ENCODE measurements around the gene SLX9.
A peak's percentile ranks its signal among the peaks of the same experiment; 100 is the strongest.
"Not testable (repeated sequence)": the region's sequence is repeated elsewhere in the genome, so short reads cannot be mapped to it uniquely, and the experiment has no call there.

Gene SLX9

DNA sequence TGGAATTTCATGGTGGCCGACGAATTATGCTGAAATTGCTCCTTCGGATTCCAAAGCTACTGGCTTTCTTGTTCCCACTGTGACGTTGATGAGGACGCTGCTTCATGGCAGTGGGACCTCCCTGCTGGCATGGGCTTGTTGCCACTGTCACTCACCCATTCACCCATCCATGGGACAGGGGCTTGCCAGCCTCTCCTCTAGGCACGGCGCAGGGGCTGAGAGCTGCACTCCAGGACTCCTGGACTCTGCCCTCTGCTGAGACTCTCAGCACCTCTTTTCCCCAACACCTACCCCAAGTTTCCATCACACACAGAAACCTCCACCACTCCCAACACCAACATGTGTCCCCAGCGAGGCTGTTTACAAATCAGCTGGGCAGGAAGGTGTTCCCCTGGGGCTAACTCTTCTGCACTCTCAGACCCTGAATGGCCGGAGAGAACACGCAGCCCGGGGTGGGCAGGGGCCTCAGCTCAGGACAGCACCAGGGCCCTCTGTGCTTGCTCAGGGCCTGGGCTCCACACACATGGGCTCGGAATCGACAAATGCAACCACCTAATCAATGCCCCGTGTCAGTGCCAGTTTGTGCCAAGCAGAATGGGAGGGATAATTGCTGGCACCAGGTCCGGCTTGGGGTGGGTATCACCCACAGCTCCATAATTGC is 22.3 kb upstream of the SLX9 start:
- no peak for DNase-seq

- no peak for DNase-seq
These were observed 21.7 kb upstream of the SLX9 start for GRCh38 chr21:44918107-44918470.

DNA sequence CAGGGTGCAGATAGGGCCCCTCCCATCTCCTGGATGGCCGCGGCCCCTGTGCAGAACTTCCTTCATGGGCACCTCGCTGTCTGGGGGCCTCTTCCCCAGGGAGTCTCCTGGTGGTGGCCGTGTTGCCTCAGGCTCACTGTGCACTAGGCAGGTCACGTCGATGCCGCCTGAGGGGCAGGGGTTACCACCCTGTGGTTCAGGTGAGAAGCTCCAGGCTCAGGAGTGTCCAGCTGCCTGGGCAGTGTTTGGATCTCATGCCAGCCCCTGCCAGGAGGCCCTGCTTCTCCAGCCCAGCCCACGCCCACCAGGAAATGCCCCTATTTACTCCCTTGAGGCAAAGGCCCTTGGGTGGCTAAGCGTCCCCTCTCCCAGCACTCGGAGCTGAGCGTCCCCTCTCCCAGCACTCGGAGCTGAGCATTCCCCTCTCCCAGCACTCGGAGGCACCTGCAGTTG is 21.2 kb upstream of the SLX9 start:
- DNase-seq, result no peak

- DNase-seq, result no peak
These were observed 20.5 kb upstream of the SLX9 start for GRCh38 chr21:44919111-44919912.

- DNase-seq, result peak; percentile 32 to 42
These were observed 19.7 kb upstream of the SLX9 start for GRCh38 chr21:44919913-44920693.

GRCh38 chr21:44920694-44921604 is 18.9 kb upstream of the SLX9 start, which contains the start of gene ITGB2:
TSS of gene ITGB2 (minus strand) at chr21:44920899. CDS start at chr21:44910782, 10,117 bp downstream.
- peak; percentile 70 to 77 for DNase-seq

GRCh38 chr21:44921928-44922327 is 17.9 kb upstream of the SLX9 start:
- no peak for DNase-seq

GRCh38 chr21:44923480-44924084 is 16.2 kb upstream of the SLX9 start:
- no peak for DNase-seq

- no peak for DNase-seq
These were observed 15.0 kb upstream of the SLX9 start for GRCh38 chr21:44924606-44925377.

DNA sequence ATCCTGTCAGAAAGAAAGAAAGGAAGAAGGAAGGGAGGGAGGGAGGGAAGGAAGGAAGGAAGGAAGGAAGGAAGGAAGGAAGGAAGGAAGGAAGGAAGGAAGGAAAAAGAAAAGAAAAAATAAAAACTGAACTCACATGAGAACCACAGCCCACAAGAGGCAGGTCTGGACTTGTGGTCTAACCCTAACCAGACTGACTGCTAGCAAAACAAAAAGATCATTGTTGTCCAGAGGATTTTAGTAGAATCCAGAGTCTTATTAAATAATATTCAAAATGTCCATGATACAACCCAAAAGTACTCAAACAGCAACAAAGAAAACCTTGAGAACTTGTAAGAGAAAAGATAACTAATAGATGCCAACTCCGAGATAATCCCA is 14.5 kb upstream of the SLX9 start:
- DNase-seq, result no peak

- peak; percentile 58 to 59 for DNase-seq
These were observed 13.3 kb upstream of the SLX9 start for GRCh38 chr21:44926331-44927101.

DNA sequence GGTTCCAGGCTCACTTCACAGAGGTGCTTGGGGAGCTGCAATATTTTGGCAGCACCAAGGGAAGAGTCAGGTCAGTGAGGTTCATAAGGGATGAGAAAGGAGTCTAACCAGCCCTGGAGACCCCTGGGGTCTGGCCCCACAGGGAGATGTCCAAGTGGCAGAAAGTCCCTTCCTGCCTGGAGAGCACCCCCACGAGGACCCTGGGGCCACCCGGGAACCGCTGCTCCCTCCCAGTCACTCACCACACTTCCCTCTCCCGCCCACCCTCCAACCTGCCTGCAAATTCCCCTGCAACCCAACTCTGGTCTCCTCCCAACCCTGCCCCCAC is 12.6 kb upstream of the SLX9 start:
- no peak for DNase-seq

- peak; percentile 89 to 90 for DNase-seq
These were observed 12.0 kb upstream of the SLX9 start for GRCh38 chr21:44927587-44928461.

- DNase-seq, result not testable (repeated sequence)
These were observed 11.2 kb upstream of the SLX9 start for GRCh38 chr21:44928500-44929241.

- DNase-seq, result no peak
These were observed 10.5 kb upstream of the SLX9 start for GRCh38 chr21:44929242-44929798.

DNA sequence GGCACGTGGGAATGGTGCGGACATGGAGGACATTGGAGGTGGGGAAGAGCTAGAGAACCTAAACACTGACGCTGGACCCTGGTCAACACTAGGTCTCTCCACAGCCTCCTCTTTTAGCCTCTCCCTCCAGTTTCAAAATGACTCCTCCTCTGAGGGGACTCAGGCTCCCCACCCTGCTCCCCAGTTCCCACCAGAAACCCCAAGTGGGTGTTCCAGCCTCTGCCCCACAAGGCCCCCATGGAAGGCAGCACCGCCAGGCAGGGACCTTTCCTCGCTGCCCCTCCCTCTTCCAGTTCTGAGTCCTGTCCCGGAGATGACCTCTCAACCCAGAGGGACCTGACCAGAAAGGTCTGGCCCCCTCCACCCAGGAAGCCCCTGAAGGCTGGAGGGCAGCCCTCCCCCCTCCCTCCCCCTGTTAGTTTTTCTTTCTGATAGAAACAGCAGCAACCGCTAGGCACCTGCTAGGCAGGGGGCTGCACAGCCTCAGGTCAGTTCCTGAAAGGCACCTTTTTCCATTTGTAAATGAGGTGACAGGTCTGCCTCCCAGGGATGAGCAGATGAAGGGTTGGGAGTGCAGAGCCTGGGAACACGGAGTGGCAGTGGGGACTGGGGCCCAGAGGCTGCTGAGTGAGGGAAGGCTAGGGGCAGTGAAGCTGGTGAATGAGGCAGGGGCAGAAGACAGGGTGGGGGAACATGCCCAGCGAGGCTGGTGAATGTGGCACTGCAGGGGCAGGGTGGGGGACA is 9.9 kb upstream of the SLX9 start:
- DNase-seq, result no peak

GRCh38 chr21:44930543-44930981 is 9.3 kb upstream of the SLX9 start:
- DNase-seq, result peak; percentile 63 to 66

GRCh38 chr21:44931137-44931500 is 8.7 kb upstream of the SLX9 start:
- DNase-seq, result peak; percentile 37 to 44

Data from stimulated activated CD4-positive, alpha-beta T cell treated with anti-CD3 and anti-CD28 coated beads, Interleukin-2, amount 100 ng/mL, for 24 hours (primary cell).